HL-60/S4 (cell line): ENCODE measurements around the gene RHO.

ENCODE experiments used
- in situ Hi-C: fragments of 300-500 bp; cut with MboI; formaldehyde crosslinking; loops from 2 replicates; pipeline ENCODE4 v1.14.3; 2022; ENCODE audit warnings: low sequenced_read_pairs

The RHO gene

GRCh38 chr3:129518581-129518980 lies 9.9 kb upstream of the RHO start:
- in situ Hi-C loops, result no loop called here

GRCh38 chr3:129519449-129519848 lies 9.0 kb upstream of the RHO start:
- in situ Hi-C loops, result no loop called here

GRCh38 chr3:129519896-129520715 lies 8.3 kb upstream of the RHO start:
- in situ Hi-C loops, result no loop called here

- in situ Hi-C loops, result no loop called here
Observed at GRCh38 chr3:129520960-129521359, 7.5 kb upstream of the RHO start.

- in situ Hi-C loops, result no loop called here
Observed at GRCh38 chr3:129521611-129522010, 6.8 kb upstream of the RHO start.

- in situ Hi-C loops, result no loop called here
Observed at GRCh38 chr3:129522953-129523352, 5.5 kb upstream of the RHO start.

- in situ Hi-C loops, result no loop called here
Observed at GRCh38 chr3:129524081-129524480, 4.4 kb upstream of the RHO start.

GRCh38 chr3:129525341-129525968 lies 3.0 kb upstream of the RHO start:
- in situ Hi-C loops, result no loop called here

- in situ Hi-C loops, result no loop called here
Observed at GRCh38 chr3:129526121-129526900, 2.1 kb upstream of the RHO start.

- in situ Hi-C loops, result no loop called here
Observed at GRCh38 chr3:129527262-129527661, 1.2 kb upstream of the RHO start.

GRCh38 chr3:129529436-129530210 lies 1.2 kb downstream of the RHO start:
- in situ Hi-C loops, result no loop called here

- in situ Hi-C loops, result no loop called here
Observed at GRCh38 chr3:129530251-129530791, 1.9 kb downstream of the RHO start.

GRCh38 chr3:129530821-129531220 lies 2.4 kb downstream of the RHO start:
- in situ Hi-C loops, result no loop called here

- in situ Hi-C loops, result no loop called here
Observed at GRCh38 chr3:129531699-129532098, 3.3 kb downstream of the RHO start.

- in situ Hi-C loops, result no loop called here
Observed at GRCh38 chr3:129532261-129532660, 3.8 kb downstream of the RHO start.

- in situ Hi-C loops, result no loop called here
Observed at GRCh38 chr3:129533406-129533805, 5.0 kb downstream of the RHO start.

- in situ Hi-C loops, result no loop called here
Observed at GRCh38 chr3:129534428-129535027, 6.1 kb downstream of the RHO start.

GRCh38 chr3:129535075-129535474 lies 6.6 kb downstream of the RHO start:
- in situ Hi-C loops, result no loop called here

- in situ Hi-C loops, result no loop called here
Observed at GRCh38 chr3:129536374-129536667, 7.9 kb downstream of the RHO start.

- in situ Hi-C loops, result no loop called here
Observed at GRCh38 chr3:129536804-129537203, 8.4 kb downstream of the RHO start.

GRCh38 chr3:129539206-129539605 lies 10.8 kb downstream of the RHO start:
- in situ Hi-C loops, result no loop called here
